Adrenal gland (tissue), 12 donors: ENCODE data around the gene KCNT1. TPM values are rescaled to one million over a fixed set of nuclear protein-coding genes. Genes with fewer than 3 reads are reported as not detected.

Source experiments
- DNase-seq, 7 donors: peaks; one replicate each; pipeline ENCODE4 v3.0.0-alpha.2; 2019 to 2020
- H3K27ac ChIP-seq, 5 donors: fragments of 200-600 bp; sonication (generic) in 4 of 5; 1 replicate in 3 of 5; 2 replicates in 2 of 5; pipeline versions ENCODE4 v1.5.1 to v1.8.0; 2016 to 2020; ENCODE audit warnings: mild to moderate bottlenecking in 1 of 5
- H3K27me3 ChIP-seq: fragments of 200-600 bp; 2 replicates; pipeline ENCODE4 v1.8.0; 2021
- H3K36me3 ChIP-seq, 2 donors: fragments of 200-600 bp; replicated peaks in 1 of 2; 1 replicate in 1 of 2; 2 replicates in 1 of 2; pipeline versions ENCODE4 v1.5.1 to v1.8.0; 2018 to 2022
- H3K4me1 ChIP-seq, 2 donors: fragments of 200-600 bp; replicated peaks in 1 of 2; 1 replicate in 1 of 2; 2 replicates in 1 of 2; pipeline versions ENCODE4 v1.5.1 to v1.8.0; 2018 to 2021
- H3K4me3 ChIP-seq, 4 donors: fragments of 200-600 bp; sonication (generic) in 3 of 4; one replicate each; pipeline ENCODE4 v1.5.1; 2016 to 2018
- H3K9me3 ChIP-seq, 3 donors: fragments of 200-600 bp; sonication (generic) in 1 of 3; replicated peaks in 1 of 3; 1 replicate in 2 of 3; 2 replicates in 1 of 3; pipeline versions ENCODE4 v1.5.1 to v1.8.0; 2016 to 2021
- POLR2A ChIP-seq, 2 donors: fragments of 450-650 bp; IDR thresholded peaks; one replicate each; pipeline ENCODE4 v1.6.1; 2017; ENCODE audit warnings: antibody characterized with exemption in 2 of 2, mild to moderate bottlenecking in 2 of 2, moderate library complexity in 1 of 2
- WGBS, 4 donors: extraction: QIAGEN DNeasy Blood & Tissue Kit in 2 of 4; methylation state at CpG; one replicate each; pipeline versions ENCODE4 v1.1.5 to v1.1.7; 2013 to 2017; 5-methylcytosine and 5-hydroxymethylcytosine counted together
- intact Hi-C, 2 donors: fragments of 100-400 bp; cut with DNase I; formaldehyde crosslinking; loops; one replicate each; pipeline versions ENCODE4 v1.14.1 to v1.15.0; 2022 to 2023
- polyA plus RNA-seq, 3 donors: library from polyadenylated mRNA; stranded (reverse); fragments of 200-250 nt in 2 of 3; fragments of 350-450 nt in 1 of 3; fragmentation: Illumina TruSeq in 1 of 3; extraction: RNeasy Lipid Tissue Mini Kit (QIAGEN cat#74804) in 1 of 3; gene quantifications; one replicate each; pipeline ENCODE4 v1.2.3, GENCODE V29; 2013 to 2014
- total RNA-seq, 9 donors: library from RNA; depleted of rRNA in 4 of 9; stranded (reverse); fragments of >200 nt in 4 of 9; fragments of 120-200 nt in 1 of 9; fragmentation: NEBNext Ultra II Directional in 1 of 9; extraction: Animal tissue kit (Norgen Biotek cat#: 25700) in 1 of 9; gene quantifications; one replicate each; pipeline versions ENCODE4 v1.1.0 to v1.2.4, GENCODE V29; 2013 to 2023
- TF ChIP-seq, protein P1 (sequence below), 6 experiments: fragments of 450-650 bp in 4 of 6; fragments of 200-600 bp in 2 of 6; sonication (generic) in 1 of 6; IDR thresholded peaks; 1 replicate in 5 of 6; 2 replicates in 1 of 6; pipeline versions ENCODE4 v1.5.1 to v1.8.0; 2016 to 2021; ENCODE audit warnings: antibody characterized with exemption in 6 of 6, mild to moderate bottlenecking in 2 of 6, moderate library complexity in 1 of 6
- donor health status: healthy with polysubstance abuse.
- donor health status: Bipolar disorder and iron deficiency.
- donor health status: DM: yes; HTN: yes; CAD: no.
- donor health status: DM: no; HTN: no; CAD: no.
- donor health status: DM: no; HTN: no; CAD: no.
- donor health status: DM: yes; HTN: yes; CAD: no.

The KCNT1 gene
- total and polyA plus RNA-seq, 12 donors: 0.05 to 2.4 (median 0.24) TPM; not detected in 6

DNA sequence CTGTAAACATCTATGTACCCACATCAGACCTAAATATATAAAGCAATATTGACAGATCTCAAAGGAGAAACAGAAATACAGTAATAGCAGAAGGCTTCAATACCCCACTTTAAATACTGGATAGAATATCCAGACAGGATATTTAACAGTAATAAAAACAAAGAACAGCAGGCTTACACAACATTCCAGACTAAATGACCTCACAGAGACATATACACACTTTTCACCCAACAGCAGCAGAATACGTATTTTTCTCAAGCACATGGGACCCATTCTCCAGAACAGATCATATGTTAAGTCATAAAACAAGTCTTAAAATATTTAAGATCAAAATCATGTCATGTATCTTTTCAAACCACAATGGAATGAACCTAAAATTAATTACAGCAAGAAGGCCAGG, 128.5 kb downstream of the KCNT1 start:
- Histone ChIP-seq H3K4me1 (no peaks in the 10 kb centered on the region), H3K9me3 (no peaks in the 10 kb centered on the region), H3K27me3 (no peaks in the 10 kb centered on the region), H3K36me3 (peaks cover 0 to 4% of the 10 kb centered on the region in 2 donors), H3K4me3 (no peak overlapping the region), H3K27ac (no peak overlapping the region)
- no peak for TF ChIP-seq POLR2A (IDR thresholded peaks at IDR 0.05)
- TF ChIP-seq, protein P1, sequence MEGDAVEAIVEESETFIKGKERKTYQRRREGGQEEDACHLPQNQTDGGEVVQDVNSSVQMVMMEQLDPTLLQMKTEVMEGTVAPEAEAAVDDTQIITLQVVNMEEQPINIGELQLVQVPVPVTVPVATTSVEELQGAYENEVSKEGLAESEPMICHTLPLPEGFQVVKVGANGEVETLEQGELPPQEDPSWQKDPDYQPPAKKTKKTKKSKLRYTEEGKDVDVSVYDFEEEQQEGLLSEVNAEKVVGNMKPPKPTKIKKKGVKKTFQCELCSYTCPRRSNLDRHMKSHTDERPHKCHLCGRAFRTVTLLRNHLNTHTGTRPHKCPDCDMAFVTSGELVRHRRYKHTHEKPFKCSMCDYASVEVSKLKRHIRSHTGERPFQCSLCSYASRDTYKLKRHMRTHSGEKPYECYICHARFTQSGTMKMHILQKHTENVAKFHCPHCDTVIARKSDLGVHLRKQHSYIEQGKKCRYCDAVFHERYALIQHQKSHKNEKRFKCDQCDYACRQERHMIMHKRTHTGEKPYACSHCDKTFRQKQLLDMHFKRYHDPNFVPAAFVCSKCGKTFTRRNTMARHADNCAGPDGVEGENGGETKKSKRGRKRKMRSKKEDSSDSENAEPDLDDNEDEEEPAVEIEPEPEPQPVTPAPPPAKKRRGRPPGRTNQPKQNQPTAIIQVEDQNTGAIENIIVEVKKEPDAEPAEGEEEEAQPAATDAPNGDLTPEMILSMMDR (IDR thresholded peaks at IDR 0.05): no peak
- WGBS, 4 donors: 88 to 96% (median 92%) methylated on average over 1 of the region's 1 CpG
- DNase-seq: no peak
- intact Hi-C loops: no loop called here

DNA sequence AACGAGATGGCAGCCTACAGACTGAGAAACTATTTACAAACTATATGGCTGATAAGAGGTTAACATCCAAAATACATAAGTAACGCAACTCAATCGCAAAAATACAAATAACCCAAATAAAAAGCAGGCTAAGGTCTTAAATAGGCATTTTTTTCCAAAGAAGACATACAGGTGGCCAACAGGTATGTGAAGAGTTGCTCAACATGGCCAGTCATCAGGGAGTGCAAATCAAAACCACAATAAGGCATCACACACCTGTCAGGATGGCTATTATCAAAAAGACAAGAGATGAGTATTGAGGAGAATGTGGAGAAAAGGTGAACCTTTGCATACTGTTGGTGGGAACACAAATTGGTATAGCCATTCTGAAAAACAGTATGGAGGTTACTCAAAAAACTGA, 131.9 kb downstream of the KCNT1 start:
- H3K4me1 ChIP-seq: no peaks in the 10 kb centered on the region
- 83 to 93% (median 88%) methylated on average over 3 of the region's 3 CpGs for WGBS, 4 donors
- H3K4me3 ChIP-seq: no peak overlapping the region
- no peak for DNase-seq
- no peaks in the 10 kb centered on the region for H3K36me3 ChIP-seq
- H3K27me3 ChIP-seq: no peaks in the 10 kb centered on the region
- TF ChIP-seq, protein P1 (IDR thresholded peaks at IDR 0.05): no peak
- TF ChIP-seq POLR2A (IDR thresholded peaks at IDR 0.05): no peak
- H3K9me3 ChIP-seq: no peaks in the 10 kb centered on the region
- no peak overlapping the region for H3K27ac ChIP-seq
- intact Hi-C loops: no loop called here

DNA sequence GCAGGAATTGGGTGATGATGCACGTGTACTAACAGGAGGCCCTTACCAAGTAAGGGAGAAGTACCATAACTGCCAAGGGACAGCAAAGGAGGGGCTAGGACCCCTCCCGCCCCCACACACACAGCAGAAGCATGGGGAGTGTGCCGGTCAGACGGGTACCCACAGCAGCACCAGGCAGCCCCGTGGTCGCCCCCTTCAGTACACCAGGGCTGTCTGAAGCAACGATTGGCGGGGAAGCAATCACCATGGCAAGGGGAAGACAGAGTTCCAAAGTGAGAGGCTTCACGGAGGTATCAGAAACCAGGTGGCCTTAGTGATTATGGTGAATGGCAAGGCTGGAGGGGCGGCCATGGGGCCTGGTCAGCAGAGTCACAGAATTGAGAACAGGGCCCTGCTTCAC, 133.1 kb downstream of the KCNT1 start:
- no peak for DNase-seq
- H3K9me3 ChIP-seq: no peaks in the 10 kb centered on the region
- no peaks in the 10 kb centered on the region for H3K27me3 ChIP-seq
- H3K4me3 ChIP-seq: no peak overlapping the region
- no peaks in the 10 kb centered on the region for H3K4me1 ChIP-seq
- intact Hi-C loops: no loop called here
- TF ChIP-seq, protein P1 (IDR thresholded peaks at IDR 0.05): no peak
- no peak for TF ChIP-seq POLR2A (IDR thresholded peaks at IDR 0.05)
- WGBS, 4 donors: 82 to 95% (median 94%) methylated on average over 3 to 10 of the region's 10 CpGs
- no peaks in the 10 kb centered on the region for H3K36me3 ChIP-seq
- no peak overlapping the region for H3K27ac ChIP-seq

DNA sequence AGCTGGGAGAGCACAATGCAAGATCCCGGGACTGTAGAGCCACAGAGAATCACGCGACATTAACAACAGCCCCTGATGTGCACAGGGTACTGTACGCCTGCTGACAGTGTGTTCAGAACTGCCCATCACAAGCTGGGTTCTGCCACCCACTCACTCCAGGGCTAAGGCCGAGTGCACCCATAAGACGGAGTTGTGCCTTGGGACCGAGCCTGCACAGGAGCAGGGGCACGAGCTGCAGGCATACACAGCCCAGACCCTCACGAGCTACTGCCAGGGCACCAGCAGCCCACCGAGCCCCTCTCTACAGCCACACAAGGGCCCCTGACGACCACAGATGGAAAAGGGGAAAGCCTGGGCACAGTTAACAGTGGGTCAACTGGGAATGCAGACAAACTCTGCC, 137.5 kb downstream of the KCNT1 start:
- 94 to 98% (median 97%) methylated on average over 9 to 11 of the region's 11 CpGs for WGBS, 4 donors
- Histone ChIP-seq H3K36me3 (no peaks in the 10 kb centered on the region), H3K4me3 (no peak overlapping the region), H3K9me3 (no peaks in the 10 kb centered on the region), H3K27ac (no peak overlapping the region), H3K27me3 (no peaks in the 10 kb centered on the region), H3K4me1 (no peaks in the 10 kb centered on the region)
- intact Hi-C loops: no loop called here
- no peak for DNase-seq
- TF ChIP-seq, protein P1 (IDR thresholded peaks at IDR 0.05): no peak
- no peak for TF ChIP-seq POLR2A (IDR thresholded peaks at IDR 0.05)
